ENCODE data around the gene PGLYRP1.

The PGLYRP1 gene, protein sequence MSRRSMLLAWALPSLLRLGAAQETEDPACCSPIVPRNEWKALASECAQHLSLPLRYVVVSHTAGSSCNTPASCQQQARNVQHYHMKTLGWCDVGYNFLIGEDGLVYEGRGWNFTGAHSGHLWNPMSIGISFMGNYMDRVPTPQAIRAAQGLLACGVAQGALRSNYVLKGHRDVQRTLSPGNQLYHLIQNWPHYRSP

DNA sequence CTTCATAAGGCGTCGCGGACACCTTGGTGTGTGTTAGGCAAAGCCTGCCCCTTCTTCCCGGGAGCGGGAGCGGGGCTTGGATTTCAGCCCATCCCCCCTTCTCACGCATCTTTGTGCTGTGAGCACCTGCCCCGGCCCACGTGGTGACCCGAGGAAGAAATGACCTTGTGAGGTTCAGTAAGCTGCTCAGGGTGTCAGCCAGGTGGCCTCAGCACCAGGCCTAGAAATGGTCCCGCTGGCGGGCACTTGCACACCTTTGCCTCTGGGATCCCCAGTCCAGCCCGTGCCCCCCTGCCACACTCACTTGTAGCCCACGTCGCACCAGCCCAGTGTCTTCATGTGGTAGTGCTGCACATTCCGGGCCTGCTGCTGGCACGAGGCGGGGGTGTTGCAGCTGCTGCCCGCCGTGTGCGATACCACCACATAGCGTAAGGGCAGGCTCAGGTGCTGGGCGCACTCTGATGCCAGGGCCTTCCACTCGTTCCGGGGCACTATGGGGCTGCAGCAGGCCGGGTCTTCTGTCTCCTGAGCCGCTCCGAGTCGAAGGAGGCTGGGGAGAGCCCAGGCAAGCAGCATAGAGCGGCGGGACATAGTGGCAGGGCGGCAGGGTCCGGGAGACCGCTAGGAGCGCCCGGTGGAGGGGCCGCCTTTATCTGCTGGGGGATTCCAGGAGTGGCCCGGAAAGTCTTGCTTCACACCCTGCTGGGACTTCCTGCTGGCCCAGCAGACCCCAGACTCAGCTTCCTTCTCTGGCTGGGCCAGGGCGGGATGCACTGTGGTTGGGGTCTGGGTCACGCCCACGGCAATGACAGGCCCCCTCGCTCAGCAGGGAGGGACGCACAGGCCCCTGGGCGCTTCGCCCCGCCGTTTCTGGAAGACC is at the start of gene PGLYRP1:
TSS of gene PGLYRP1 (minus strand) at position 623 of the 880 bp plus-strand sequence. CDS start at position 591, 32 bp downstream.
- no peak for DNase-seq (ENCODE audit: low spot score)

- DNase-seq (ENCODE audit: low spot score): no peak
These were observed 47.0 kb upstream of the PGLYRP1 start for GRCh38 chr19:46069806-46070341.

- no peak for DNase-seq (ENCODE audit: low spot score)
These were observed 45.7 kb upstream of the PGLYRP1 start for GRCh38 chr19:46068345-46069258.

DNA sequence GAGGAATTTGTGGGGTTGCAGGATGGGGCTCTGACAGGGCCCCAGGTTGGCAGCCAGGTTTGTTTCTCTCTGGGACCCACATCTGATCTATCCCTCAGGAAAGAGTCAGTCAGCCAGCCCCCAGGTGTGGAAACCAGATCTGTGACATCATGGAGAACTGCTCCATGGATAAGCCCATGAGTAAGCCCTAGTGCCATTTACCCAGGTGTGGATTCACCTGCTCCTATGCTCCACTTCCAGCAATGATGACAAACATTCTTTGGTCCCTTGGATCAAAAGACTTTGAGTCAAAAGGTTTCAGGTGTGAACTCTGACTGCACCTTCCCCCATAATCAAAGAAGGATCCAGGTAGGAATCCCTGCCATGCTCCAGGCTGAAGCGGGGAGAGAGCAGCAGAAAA is 44.8 kb upstream of the PGLYRP1 start:
- DNase-seq (ENCODE audit: low spot score): no peak

DNA sequence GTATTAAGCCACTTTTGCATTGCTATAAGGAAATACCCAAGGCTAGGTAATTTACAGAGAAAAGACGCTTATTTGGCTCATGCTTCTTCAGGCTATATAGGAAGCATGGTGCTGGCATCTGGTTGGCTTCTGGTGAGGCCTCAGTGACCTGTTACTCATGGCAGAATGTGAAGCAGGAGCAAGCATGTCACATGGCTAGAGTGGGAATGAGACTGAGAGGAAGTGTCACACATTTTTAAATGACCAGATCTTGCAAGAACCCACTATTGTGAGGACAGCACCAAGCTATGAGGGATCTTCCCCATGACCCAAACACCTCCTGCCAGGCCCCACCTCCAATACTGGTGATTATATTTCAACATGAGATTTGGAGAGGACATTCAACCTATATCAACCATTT is 43.6 kb upstream of the PGLYRP1 start:
- no peak for DNase-seq (ENCODE audit: low spot score)

GRCh38 chr19:46065486-46066071 is 42.7 kb upstream of the PGLYRP1 start:
- no peak for DNase-seq (ENCODE audit: low spot score)

- DNase-seq (ENCODE audit: low spot score): no peak
These were observed 40.3 kb upstream of the PGLYRP1 start for GRCh38 chr19:46063201-46063600.

DNA sequence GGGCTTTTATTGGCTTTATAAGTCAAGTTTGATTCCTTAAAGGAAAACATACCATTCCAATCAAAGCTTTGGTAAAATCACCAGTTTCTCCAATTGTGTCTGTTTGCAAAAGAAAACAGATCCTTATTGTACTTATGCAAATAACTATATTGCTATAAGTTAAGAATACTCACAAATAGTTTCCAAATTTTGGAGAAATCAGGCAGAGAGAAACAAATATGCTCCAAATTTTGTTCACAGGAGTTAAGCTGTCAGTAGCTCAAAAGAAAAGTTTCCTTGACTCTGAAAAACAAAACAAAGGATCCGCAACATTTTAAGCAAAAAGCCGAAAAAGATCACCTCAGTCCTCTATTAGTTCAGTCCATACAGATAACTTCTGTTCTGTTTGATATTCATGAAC is 37.2 kb upstream of the PGLYRP1 start:
- no peak for DNase-seq (ENCODE audit: low spot score)

DNA sequence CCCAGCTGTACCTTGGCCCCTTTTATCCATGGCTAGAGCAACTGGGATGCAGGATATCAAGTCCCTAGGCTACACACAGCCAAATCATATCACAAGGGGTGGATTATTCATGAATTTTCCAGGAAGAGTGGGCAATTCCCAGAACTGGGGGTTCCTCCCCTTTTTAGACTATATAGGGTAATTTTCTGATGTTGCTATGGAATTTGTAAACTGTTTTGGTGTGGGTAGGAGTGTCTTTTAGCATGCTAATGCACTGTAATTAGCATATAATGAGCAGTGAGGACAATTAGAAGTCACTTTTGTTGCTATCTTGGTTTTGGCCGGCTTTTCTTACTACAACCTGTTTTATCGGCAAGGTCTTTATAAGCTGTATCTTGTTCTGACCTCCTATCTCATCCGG is 35.9 kb upstream of the PGLYRP1 start:
- no peak for DNase-seq (ENCODE audit: low spot score)

GRCh38 chr19:46056536-46056935 is 33.7 kb upstream of the PGLYRP1 start:
- no peak for DNase-seq (ENCODE audit: low spot score)

- no peak for DNase-seq (ENCODE audit: low spot score)
These were observed 30.0 kb upstream of the PGLYRP1 start for GRCh38 chr19:46052896-46053295.

- DNase-seq (ENCODE audit: low spot score): no peak
These were observed 26.7 kb upstream of the PGLYRP1 start for GRCh38 chr19:46049597-46049996.

DNA sequence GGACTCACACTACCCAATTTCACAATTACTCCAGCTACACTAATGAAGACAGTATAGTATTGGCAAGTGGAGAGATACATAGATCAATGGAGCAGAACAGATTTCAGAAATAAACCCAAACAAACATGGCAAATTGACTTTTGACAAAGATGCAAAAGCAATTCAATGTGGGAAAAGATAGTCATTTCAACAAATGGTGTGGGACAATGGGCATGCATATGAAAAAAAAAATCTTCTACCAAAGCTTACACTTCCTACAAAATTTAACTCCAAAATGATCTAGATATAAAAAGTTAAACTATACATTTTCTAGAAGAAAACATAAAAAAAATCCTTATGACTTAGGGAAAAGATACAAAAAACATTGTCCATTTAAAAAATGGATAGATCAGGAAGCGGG is 20.7 kb upstream of the PGLYRP1 start:
- no peak for DNase-seq (ENCODE audit: low spot score)

GRCh38 chr19:46042252-46042883 is 19.5 kb upstream of the PGLYRP1 start:
- DNase-seq (ENCODE audit: low spot score): no peak

- no peak for DNase-seq (ENCODE audit: low spot score)
These were observed 18.2 kb upstream of the PGLYRP1 start, which contains the start of gene IGFL4 for GRCh38 chr19:46040952-46041500. Gene IGFL4, minus strand, starts transcription at chr19:46041002. Its CDS starts 40 bp downstream, at chr19:46040962.

- DNase-seq (ENCODE audit: low spot score): no peak
These were observed 17.3 kb upstream of the PGLYRP1 start for GRCh38 chr19:46040125-46040524.

GRCh38 chr19:46036744-46037128 is 13.9 kb upstream of the PGLYRP1 start:
- DNase-seq (ENCODE audit: low spot score): no peak

DNA sequence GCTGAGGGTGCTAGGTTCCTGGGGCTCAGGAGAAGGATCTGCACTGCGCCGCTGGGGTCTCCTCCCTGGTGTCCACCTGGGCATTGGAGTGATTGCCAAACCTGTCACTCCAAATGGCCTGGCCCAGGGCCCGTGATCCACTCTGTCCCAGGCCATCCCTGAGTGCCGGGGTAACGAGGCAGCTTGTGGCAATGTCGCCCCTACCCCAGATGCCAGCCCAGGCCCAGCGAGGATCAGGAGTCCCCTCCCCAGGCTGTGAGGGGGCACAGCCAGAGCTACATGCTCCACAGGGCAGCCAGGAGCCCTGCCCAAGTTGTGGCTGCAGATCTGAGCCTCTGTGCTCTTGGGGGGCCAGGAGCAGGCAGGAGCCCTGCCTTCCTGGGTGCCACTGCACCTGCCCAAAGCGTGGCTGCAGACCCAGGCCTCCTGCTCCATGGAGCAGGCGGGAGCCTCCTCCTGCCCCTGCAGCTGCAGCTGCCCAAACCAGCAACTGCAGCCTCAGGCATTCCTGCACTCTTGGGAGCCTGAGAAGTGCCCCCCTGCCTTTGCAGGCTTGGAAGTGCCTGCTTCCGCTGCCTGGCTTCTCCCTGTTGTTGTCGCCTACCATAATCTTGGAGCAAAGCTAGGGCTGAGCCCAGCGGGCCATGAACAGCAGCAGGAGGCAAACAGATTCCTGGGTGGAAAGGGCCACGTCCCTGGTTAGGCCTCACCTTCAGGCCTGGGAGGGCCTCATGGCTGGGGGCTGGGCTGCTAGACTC is 13.3 kb upstream of the PGLYRP1 start:
- no peak for DNase-seq (ENCODE audit: low spot score)

- DNase-seq (ENCODE audit: low spot score): no peak
These were observed 12.7 kb upstream of the PGLYRP1 start for GRCh38 chr19:46035546-46035945.

DNA sequence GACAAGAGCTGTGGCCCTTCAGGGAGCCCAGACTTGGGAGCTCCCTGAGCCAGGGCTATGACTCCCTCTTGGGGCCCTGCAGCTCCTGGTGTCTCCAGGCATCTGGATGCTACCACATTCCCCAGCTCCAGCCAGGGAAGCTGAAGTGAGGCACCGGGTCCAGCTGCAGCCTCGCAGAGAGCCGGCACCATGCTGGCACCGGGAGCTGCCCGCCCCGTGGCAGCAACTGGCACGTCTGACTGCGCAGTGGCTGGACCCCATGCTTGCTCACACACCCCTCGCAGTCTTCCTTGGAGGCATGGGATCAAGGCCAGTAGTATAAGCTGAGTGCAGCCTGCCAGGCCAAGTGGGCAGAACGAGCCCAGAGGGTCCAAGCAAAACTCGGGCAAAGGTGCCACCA is 10.5 kb upstream of the PGLYRP1 start:
- no peak for DNase-seq (ENCODE audit: low spot score)
